DND-41 (cell line): ENCODE results near the gene SEMA3B.

Source experiments
- ATAC-seq: fragments of 200-7000 bp; cut with Tn5 transposase; 3 replicates; pipeline ENCODE4 v1.9.1; 2021; ENCODE audit warnings: low read depth; ENCODE audit not compliant: insufficient read depth
- DNase-seq: peaks from one replicate; pipeline ENCODE4 v3.0.0-alpha.2; 2020
- H2AFZ ChIP-seq: 2 replicates; pipeline ENCODE4 v1.6.0; 2012; ENCODE audit warnings: low read depth, low read length
- H3K27ac ChIP-seq: 2 replicates; pipeline ENCODE4 v1.5.1; 2012; ENCODE audit warnings: low read length, inconsistent platforms
- H3K27me3 ChIP-seq: fragments of 200-600 bp; sonication (generic); 2 replicates; pipeline ENCODE4 v1.6.0; 2012; ENCODE audit warnings: low read length, mild to moderate bottlenecking, inconsistent platforms; ENCODE audit not compliant: insufficient read depth, poor library complexity
- H3K36me3 ChIP-seq: 2 replicates; pipeline ENCODE4 v1.5.1; 2012; ENCODE audit warnings: low read length, inconsistent platforms; ENCODE audit not compliant: insufficient read depth
- H3K4me1 ChIP-seq: 2 replicates; pipeline ENCODE4 v1.5.1; 2012; ENCODE audit warnings: mild to moderate bottlenecking, low read length; ENCODE audit not compliant: insufficient read depth
- H3K4me2 ChIP-seq: 2 replicates; pipeline ENCODE4 v1.6.0; 2012; ENCODE audit warnings: mild to moderate bottlenecking, moderate library complexity, low read length, inconsistent platforms; ENCODE audit not compliant: insufficient read depth
- H3K4me3 ChIP-seq, 2 experiments: fragments of 200-600 bp in 1 of 2; shearing (Covaris generic) in 1 of 2; 2 replicates each; pipeline ENCODE4 v1.5.1; 2012 to 2016; ENCODE audit warnings: inconsistent platforms in 2 of 2, low read length in 2 of 2, mild to moderate bottlenecking in 2 of 2, low read depth in 1 of 2, moderate library complexity in 1 of 2
- H3K79me2 ChIP-seq: 2 replicates; pipeline ENCODE4 v1.6.0; 2012; ENCODE audit warnings: low read length, inconsistent platforms; ENCODE audit not compliant: insufficient read depth
- H3K9ac ChIP-seq: 2 replicates; pipeline ENCODE4 v1.6.0; 2012; ENCODE audit warnings: low read depth, mild to moderate bottlenecking, inconsistent platforms, low read length, moderate library complexity
- H3K9me3 ChIP-seq: 2 replicates; pipeline ENCODE4 v1.5.1; 2012; ENCODE audit warnings: low read length, moderate library complexity, mild to moderate bottlenecking, inconsistent platforms; ENCODE audit not compliant: insufficient read depth, severe bottlenecking
- H4K20me1 ChIP-seq: 2 replicates; pipeline ENCODE4 v1.6.0; 2012; ENCODE audit warnings: low read length; ENCODE audit not compliant: insufficient read depth
- EZH2 ChIP-seq: IDR thresholded peaks from 3 replicates; pipeline ENCODE4 v1.6.1; 2012; ENCODE audit warnings: borderline replicate concordance, low read depth, mild to moderate bottlenecking, moderate library complexity, low read length, inconsistent platforms; ENCODE audit not compliant: severe bottlenecking
- TF ChIP-seq, protein P1 (sequence below): IDR thresholded peaks from 2 replicates; pipeline ENCODE4 v1.5.1; 2012; ENCODE audit warnings: borderline replicate concordance, low read length, moderate library complexity, mild to moderate bottlenecking; ENCODE audit not compliant: poor library complexity, severe bottlenecking; ENCODE audit errors: extremely low read depth

The SEMA3B gene

DNA sequence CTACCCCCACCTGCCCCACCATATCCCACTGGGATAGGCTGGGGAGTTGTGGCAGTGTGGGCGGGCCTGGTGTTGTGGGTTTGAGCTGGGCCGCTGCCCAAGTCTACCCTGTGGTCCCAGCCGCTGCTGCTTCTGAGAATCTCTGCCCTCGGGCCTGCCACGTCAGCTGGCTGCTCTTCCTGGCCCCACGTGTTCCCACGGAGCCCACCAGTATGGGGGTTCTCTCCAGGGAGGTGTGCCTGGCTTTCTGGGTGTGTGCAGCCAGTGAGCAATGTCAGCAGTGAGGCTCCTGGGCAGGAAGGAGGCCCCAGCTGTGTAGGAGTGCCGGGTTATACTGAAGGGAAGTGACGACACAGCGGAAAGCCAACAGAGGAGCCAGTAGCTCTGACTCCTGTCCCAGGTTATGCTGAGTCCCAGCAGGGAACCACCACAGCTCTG, 22.4 kb upstream of the SEMA3B start:
- no peaks in the 10 kb centered on the region for H3K27me3 ChIP-seq
- no peaks in the 10 kb centered on the region for H3K9me3 ChIP-seq
- H2AFZ ChIP-seq, result no peak overlapping the region
- H3K4me1 ChIP-seq, result peaks cover 41% of the 10 kb centered on the region
- H3K36me3 ChIP-seq, result peaks cover 77% of the 10 kb centered on the region
- H3K4me3 ChIP-seq, result peak overlapping the region in 1 of 2 experiments; percentile 46; a peak in 2 of 4 replicates
- H4K20me1 ChIP-seq, result peaks cover 90% of the 10 kb centered on the region
- ATAC-seq (peak; percentile 78), DNase-seq (peak; percentile 85)
- H3K27ac ChIP-seq, result peak overlapping the region; percentile 71
- peaks cover 97% of the 10 kb centered on the region for H3K79me2 ChIP-seq
- no peak for TF ChIP-seq EZH2
- TF ChIP-seq, protein P1, sequence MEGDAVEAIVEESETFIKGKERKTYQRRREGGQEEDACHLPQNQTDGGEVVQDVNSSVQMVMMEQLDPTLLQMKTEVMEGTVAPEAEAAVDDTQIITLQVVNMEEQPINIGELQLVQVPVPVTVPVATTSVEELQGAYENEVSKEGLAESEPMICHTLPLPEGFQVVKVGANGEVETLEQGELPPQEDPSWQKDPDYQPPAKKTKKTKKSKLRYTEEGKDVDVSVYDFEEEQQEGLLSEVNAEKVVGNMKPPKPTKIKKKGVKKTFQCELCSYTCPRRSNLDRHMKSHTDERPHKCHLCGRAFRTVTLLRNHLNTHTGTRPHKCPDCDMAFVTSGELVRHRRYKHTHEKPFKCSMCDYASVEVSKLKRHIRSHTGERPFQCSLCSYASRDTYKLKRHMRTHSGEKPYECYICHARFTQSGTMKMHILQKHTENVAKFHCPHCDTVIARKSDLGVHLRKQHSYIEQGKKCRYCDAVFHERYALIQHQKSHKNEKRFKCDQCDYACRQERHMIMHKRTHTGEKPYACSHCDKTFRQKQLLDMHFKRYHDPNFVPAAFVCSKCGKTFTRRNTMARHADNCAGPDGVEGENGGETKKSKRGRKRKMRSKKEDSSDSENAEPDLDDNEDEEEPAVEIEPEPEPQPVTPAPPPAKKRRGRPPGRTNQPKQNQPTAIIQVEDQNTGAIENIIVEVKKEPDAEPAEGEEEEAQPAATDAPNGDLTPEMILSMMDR, result no peak
- peak overlapping the region; percentile 52 for H3K9ac ChIP-seq
- H3K4me2 ChIP-seq, result peak overlapping the region; percentile 66

DNA sequence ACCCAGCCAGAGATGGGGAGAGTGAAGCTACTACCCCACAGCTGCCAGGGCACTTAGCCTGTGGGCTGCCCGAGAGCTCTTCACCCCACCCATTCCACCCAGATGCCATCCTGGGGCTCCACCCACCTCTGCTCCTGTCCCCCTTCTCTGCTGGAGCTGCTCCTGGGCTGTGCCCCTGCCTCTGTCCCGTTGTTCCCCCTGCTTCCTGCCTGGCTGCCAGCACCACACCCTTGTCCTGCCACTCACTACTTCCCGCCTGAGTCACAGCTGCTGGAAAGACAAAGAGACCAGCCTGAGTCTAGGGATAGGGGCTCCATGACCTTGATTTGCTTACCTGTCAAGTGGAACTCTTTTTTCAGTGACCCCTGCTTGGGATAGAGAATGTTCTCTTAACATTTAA, 20.6 kb upstream of the SEMA3B start:
- no peak overlapping the region for H3K4me3 ChIP-seq
- no peak overlapping the region for H3K9ac ChIP-seq
- DNase-seq, result no peak
- H2AFZ ChIP-seq, result no peak overlapping the region
- peaks cover 93% of the 10 kb centered on the region for H3K79me2 ChIP-seq
- no peak overlapping the region for H3K4me2 ChIP-seq
- peaks cover 34% of the 10 kb centered on the region for H3K4me1 ChIP-seq
- no peaks in the 10 kb centered on the region for H3K9me3 ChIP-seq
- no peak overlapping the region; the same call in 1 of the 2 replicates for H3K27ac ChIP-seq
- ATAC-seq, result no peak
- TF ChIP-seq, protein P1, result no peak
- no peak for TF ChIP-seq EZH2
- H3K36me3 ChIP-seq, result peaks cover 79% of the 10 kb centered on the region
- no peaks in the 10 kb centered on the region for H3K27me3 ChIP-seq
- peaks cover 88% of the 10 kb centered on the region for H4K20me1 ChIP-seq

GRCh38 chr3:50249457-50249856, 19.5 kb upstream of the SEMA3B start:
- no peak overlapping the region for H3K4me3 ChIP-seq
- no peaks in the 10 kb centered on the region for H3K9me3 ChIP-seq
- ATAC-seq, result no peak
- peaks cover 82% of the 10 kb centered on the region for H3K36me3 ChIP-seq
- TF ChIP-seq, protein P1, result no peak
- no peak for TF ChIP-seq EZH2
- no peaks in the 10 kb centered on the region for H3K27me3 ChIP-seq
- peaks cover 89% of the 10 kb centered on the region for H4K20me1 ChIP-seq
- H3K27ac ChIP-seq, result no peak overlapping the region
- H3K9ac ChIP-seq, result no peak overlapping the region
- H2AFZ ChIP-seq, result no peak overlapping the region
- peaks cover 87% of the 10 kb centered on the region for H3K79me2 ChIP-seq
- DNase-seq, result no peak
- H3K4me2 ChIP-seq, result no peak overlapping the region
- peaks cover 31% of the 10 kb centered on the region for H3K4me1 ChIP-seq

DNA sequence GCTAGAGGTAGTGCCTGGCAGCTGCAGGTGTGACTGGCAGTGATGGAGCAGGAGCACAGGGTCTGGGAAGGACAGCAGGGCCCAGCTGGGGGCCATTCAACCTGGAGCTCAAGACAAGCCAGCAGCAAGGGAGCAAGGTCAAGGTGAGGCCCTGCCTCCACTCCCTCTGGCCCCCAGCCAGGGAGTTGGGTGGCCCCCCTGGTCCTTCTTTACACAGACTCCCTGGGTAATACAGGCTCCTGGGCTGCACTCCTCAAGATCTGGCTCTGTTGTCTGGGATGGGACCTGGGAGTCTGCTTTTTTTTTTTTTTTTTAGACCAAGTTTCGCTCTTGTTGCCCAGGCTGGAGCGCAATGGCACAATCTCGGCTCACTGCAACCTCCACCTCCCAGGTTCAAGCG, 18.4 kb upstream of the SEMA3B start:
- Histone ChIP-seq H3K4me3 (no peak overlapping the region), H3K27me3 (no peaks in the 10 kb centered on the region), H2AFZ (no peak overlapping the region), H3K27ac (no peak overlapping the region), H4K20me1 (peaks cover 92% of the 10 kb centered on the region), H3K4me1 (peaks cover 22% of the 10 kb centered on the region), H3K36me3 (peaks cover 88% of the 10 kb centered on the region), H3K9ac (no peak overlapping the region), H3K79me2 (peaks cover 80% of the 10 kb centered on the region), H3K9me3 (no peaks in the 10 kb centered on the region), H3K4me2 (no peak overlapping the region)
- DNase-seq (no peak), ATAC-seq (no peak)
- TF ChIP-seq, protein P1, result no peak
- no peak for TF ChIP-seq EZH2
